ENCODE measurements around the gene SH3D19. TPM values are rescaled to one million over a fixed set of nuclear protein-coding genes. Genes with fewer than 3 reads are reported as not detected.

Gene SH3D19
- polyA plus RNA-seq, 3 donors = not detected

DNA sequence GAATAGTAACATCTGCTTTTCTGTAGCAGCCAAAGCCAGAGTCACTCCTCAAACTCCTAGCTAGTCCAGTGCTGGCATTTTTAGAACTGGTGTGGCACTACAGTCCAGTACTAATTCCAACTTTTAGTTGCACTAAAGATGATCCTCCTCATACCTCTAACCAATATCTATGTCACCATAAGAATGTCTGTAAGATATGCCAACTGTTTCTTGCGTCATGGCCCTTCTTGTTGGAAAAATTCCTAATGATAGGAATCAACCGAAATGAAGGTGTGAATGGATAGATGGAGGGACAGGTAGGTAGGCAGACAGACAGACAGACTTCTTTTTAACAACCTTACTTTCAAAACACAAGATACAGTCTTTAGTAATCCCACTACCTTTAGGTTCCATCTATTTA is 123.0 kb downstream of the SH3D19 start:
- Mint-ChIP-seq H3K36me3 (no peaks in the 10 kb centered on the region), H3K4me3 (no peak overlapping the region), H3K27me3 (ENCODE audit: low read depth in 3 of 3) (peaks cover 0 to 8% (median 1%) of the 10 kb centered on the region in 3 donors), H3K27ac (no peak overlapping the region), H3K4me1 (no peaks in the 10 kb centered on the region), H3K9me3 (peaks cover 0 to 1% (median 0%) of the 10 kb centered on the region in 7 donors)
- Histone ChIP-seq H3K4me1 (ENCODE audit: control insufficient read depth in 1 of 2, insufficient read depth in 2 of 2, low read length in 2 of 2) (no peaks in the 10 kb centered on the region), H4K20me1 (ENCODE audit: insufficient read depth, low read length) (no peaks in the 10 kb centered on the region), H3K9me3 (replicated peaks in 1 of 2; ENCODE audit: control insufficient read depth in 1 of 2, insufficient read depth in 1 of 2, low read length in 2 of 2) (no peaks in the 10 kb centered on the region), H3K4me3 (replicated peaks in 1 of 3; ENCODE audit: low read depth in 2 of 3, low read length in 3 of 3) (no peak overlapping the region), H3K4me2 (replicated peaks; ENCODE audit: extremely low read depth, low read length, poor library complexity, severe bottlenecking) (no peak overlapping the region), H3K79me2 (ENCODE audit: insufficient read depth, low read length) (no peaks in the 10 kb centered on the region), H3K9ac (ENCODE audit: insufficient read depth, low read length, poor library complexity, severe bottlenecking) (no peak overlapping the region), H3K27ac (ENCODE audit: low read depth in 1 of 2, low read length in 2 of 2) (no peak overlapping the region), H3K36me3 (replicated peaks in 1 of 2; ENCODE audit: control insufficient read depth in 1 of 2, insufficient read depth in 2 of 2, low read length in 2 of 2) (no peaks in the 10 kb centered on the region), H2AFZ (ENCODE audit: insufficient read depth, low read depth, low read length, poor library complexity, severe bottlenecking) (no peak overlapping the region), H3K27me3 (ENCODE audit: control insufficient read depth in 2 of 2, insufficient read depth in 2 of 2, low read length in 2 of 2) (no peaks in the 10 kb centered on the region)
- WGBS (ENCODE audit: insufficient coverage) = no CpG with 5 or more reads among the region's 2 CpGs
- intact Hi-C loops (cut with micrococcal nuclease) = no loop called here
- DNase-seq = no peak
- TF ChIP-seq, protein P1, sequence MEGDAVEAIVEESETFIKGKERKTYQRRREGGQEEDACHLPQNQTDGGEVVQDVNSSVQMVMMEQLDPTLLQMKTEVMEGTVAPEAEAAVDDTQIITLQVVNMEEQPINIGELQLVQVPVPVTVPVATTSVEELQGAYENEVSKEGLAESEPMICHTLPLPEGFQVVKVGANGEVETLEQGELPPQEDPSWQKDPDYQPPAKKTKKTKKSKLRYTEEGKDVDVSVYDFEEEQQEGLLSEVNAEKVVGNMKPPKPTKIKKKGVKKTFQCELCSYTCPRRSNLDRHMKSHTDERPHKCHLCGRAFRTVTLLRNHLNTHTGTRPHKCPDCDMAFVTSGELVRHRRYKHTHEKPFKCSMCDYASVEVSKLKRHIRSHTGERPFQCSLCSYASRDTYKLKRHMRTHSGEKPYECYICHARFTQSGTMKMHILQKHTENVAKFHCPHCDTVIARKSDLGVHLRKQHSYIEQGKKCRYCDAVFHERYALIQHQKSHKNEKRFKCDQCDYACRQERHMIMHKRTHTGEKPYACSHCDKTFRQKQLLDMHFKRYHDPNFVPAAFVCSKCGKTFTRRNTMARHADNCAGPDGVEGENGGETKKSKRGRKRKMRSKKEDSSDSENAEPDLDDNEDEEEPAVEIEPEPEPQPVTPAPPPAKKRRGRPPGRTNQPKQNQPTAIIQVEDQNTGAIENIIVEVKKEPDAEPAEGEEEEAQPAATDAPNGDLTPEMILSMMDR (IDR thresholded peaks at IDR 0.05) = no peak

DNA sequence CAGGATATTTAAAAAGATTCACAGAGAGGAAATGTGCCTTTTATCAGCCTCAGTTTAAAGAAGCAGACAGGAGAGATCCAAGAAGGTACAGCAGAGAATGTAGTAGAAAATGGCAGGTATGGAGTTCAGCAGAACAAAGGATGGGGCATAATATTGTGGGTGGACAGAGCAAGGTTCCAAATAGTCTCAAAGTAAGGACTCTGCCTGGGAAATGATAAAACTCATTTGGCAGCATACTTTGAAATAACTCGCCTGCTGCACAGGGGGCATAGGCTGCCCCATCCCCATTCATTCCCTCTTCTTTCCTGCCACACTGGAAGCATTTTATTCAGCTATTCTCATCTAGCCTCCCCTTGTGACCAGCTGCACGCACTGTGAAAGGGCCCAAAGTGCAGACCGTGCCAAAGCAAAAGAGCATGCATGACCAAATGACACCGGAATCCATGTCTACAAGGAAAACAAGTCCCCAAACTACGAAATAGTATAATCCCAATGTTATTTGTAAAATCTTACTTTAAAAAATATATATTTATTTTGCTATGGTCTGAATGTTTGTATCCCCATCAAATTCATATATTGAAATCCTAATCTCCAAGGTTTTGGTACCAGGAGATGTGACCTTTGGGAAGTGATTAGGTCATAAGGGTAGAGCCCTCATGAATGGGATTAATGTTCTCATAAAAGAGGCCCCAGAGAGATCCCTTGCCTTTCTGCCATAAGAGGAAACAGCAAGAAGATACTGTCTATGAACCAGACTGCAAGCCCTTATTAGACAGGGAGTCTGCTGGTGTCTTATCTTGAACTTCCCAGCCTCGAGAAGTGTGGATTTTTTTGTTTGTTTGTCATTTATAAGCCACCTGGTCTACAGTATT is 125.8 kb downstream of the SH3D19 start:
- TF ChIP-seq, protein P1 (IDR thresholded peaks at IDR 0.05) = no peak
- no peaks in the 10 kb centered on the region for H3K36me3 ChIP-seq (replicated peaks in 1 of 2; ENCODE audit: control insufficient read depth in 1 of 2, insufficient read depth in 2 of 2, low read length in 2 of 2)
- H3K27ac ChIP-seq (ENCODE audit: low read depth in 1 of 2, low read length in 2 of 2) = no peak overlapping the region
- no peak overlapping the region for H3K9ac ChIP-seq (ENCODE audit: insufficient read depth, low read length, poor library complexity, severe bottlenecking)
- no peaks in the 10 kb centered on the region for H3K27me3 ChIP-seq (ENCODE audit: control insufficient read depth in 2 of 2, insufficient read depth in 2 of 2, low read length in 2 of 2)
- no peak overlapping the region for H3K27ac Mint-ChIP-seq
- H3K4me1 ChIP-seq (ENCODE audit: control insufficient read depth in 1 of 2, insufficient read depth in 2 of 2, low read length in 2 of 2) = no peaks in the 10 kb centered on the region
- H3K79me2 ChIP-seq (ENCODE audit: insufficient read depth, low read length) = no peaks in the 10 kb centered on the region
- H3K4me3 Mint-ChIP-seq = no peak overlapping the region
- intact Hi-C loops (cut with micrococcal nuclease) = no loop called here
- no peak overlapping the region for H3K4me2 ChIP-seq (replicated peaks; ENCODE audit: extremely low read depth, low read length, poor library complexity, severe bottlenecking)
- no peak overlapping the region for H3K4me3 ChIP-seq (replicated peaks in 1 of 3; ENCODE audit: low read depth in 2 of 3, low read length in 3 of 3)
- peaks cover 0 to 5% (median 3%) of the 10 kb centered on the region in 3 donors for H3K27me3 Mint-ChIP-seq (ENCODE audit: low read depth in 3 of 3)
- WGBS (ENCODE audit: insufficient coverage) = 89% methylated on average over 1 of the region's 6 CpGs
- H2AFZ ChIP-seq (ENCODE audit: insufficient read depth, low read depth, low read length, poor library complexity, severe bottlenecking) = no peak overlapping the region
- no peaks in the 10 kb centered on the region for H3K4me1 Mint-ChIP-seq
- no peaks in the 10 kb centered on the region for H4K20me1 ChIP-seq (ENCODE audit: insufficient read depth, low read length)
- no peaks in the 10 kb centered on the region for H3K36me3 Mint-ChIP-seq
- no peak for DNase-seq
- H3K9me3 ChIP-seq (replicated peaks in 1 of 2; ENCODE audit: control insufficient read depth in 1 of 2, insufficient read depth in 1 of 2, low read length in 2 of 2) = no peaks in the 10 kb centered on the region
- peaks cover 0 to 2% (median 0%) of the 10 kb centered on the region in 7 donors for H3K9me3 Mint-ChIP-seq

All from CD14-positive monocyte (primary cell).